ENCODE measurements around the gene PARN.

GRCh38 chr16:14494396-14494966 is 135.6 kb downstream of the PARN start:
- no peak for TF ChIP-seq CTCF (conservative IDR thresholded peaks at IDR 0.05)
- no peak for TF ChIP-seq ZFX (IDR thresholded peaks at IDR 0.05)

Measured in C4-2B (cell line).